ENCODE data around the gene SGPP1. TPM values are rescaled to one million over a fixed set of nuclear protein-coding genes. Genes with fewer than 3 reads are reported as not detected.

SGPP1 gene
- total and polyA plus RNA-seq, 2 of the 8 experiments (the other 6 are each of a cell fraction or from before 2014, with no cell fraction given), result 5.7 to 8.1 TPM

- TF ChIP-seq CHD7 (IDR thresholded peaks at IDR 0.05; ENCODE audit: insufficient replicate concordance, low read length) (no peak), CTBP2 (IDR thresholded peaks at IDR 0.05; ENCODE audit: borderline replicate concordance, insufficient read depth, insufficient read length, low read length) (no peak), SP1 (IDR thresholded peaks at IDR 0.05; ENCODE audit: low read depth, low read length) (no peak)
Measured at GRCh38 chr14:63717702-63718101, 10.2 kb downstream of the SGPP1 start (continued).
